Placental pericyte (primary cell): Measurements from ENCODE around the gene NUBP1. TPM values are rescaled to one million over a fixed set of nuclear protein-coding genes. Genes with fewer than 3 reads are reported as not detected.

Experiments used
- small RNA-seq: library from RNA; depleted of rRNA; stranded (forward); fragments of <200 nt; gene quantifications from one replicate; pipeline ENCODE3, GENCODE V24; 2012; ENCODE audit warnings: low replicate concordance
- total RNA-seq: library from RNA; depleted of rRNA; stranded (reverse); fragments of >200 nt; gene quantifications from 2 replicates; pipeline ENCODE4 v1.2.3, GENCODE V29; 2012

Gene NUBP1
- total RNA-seq, result 18.8 and 25.2 TPM in 2 replicates

DNA sequence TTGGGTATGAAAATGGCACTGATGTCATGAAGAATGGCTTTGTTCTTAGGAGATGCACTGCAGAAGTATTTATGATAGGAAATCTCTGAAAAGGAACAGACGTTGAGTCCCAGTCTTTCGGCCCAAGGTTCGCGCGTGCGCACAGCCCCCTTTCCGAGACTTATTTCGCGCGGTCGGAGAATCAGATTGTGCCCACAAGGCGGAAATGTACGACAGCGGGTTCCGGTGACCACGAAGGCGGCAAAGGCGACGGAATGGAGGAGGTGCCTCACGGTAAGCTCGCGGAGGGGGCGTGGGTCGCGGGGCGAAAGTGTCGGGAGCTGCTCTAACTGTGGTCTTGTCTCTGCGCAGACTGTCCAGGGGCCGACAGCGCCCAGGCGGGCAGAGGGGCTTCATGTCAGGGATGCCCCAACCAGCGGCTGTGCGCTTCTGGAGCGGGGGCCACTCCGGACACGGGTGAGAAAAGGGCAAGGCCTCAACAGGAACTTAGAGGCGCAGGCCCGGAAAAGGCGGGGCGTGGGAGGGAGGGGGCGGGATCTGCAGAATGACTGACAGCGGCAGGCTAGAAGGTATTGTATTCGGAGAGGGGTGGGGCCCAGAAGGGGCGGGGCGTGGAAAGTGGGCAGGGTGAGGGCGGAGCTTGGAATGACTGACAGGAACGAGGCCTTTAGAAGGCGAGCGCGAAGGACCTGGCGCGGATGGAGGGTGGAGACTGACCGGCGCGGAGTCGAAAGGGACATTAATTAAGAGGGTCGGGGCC lies at the start of gene NUBP1:
Gene NUBP1, plus strand, starts transcription at position 233 of the 760 bp plus-strand sequence. Its CDS starts 22 bp downstream, at position 255.

DNA sequence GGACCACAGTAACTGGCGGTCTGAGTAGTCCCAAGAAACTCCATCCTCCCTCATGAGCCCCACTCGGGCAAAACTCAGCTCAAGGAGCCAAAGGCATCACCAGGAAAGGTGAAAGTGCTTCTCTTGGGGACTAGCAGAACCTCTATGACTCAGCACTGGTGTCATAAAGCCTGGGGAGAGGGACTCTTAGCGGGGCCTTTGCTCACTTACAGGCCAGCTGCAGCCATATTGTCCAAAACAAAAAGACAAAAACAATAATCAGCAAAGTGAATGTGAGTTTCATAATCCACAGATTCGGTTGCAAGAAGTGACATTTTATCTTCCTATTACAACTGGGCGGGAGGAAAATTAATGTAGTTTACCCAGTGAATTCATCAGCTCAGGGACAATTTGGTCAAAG lies 48.8 kb upstream of the NUBP1 start, which contains the start of gene TEKT5:
Gene TEKT5, minus strand, starts transcription at position 101 of the 400 bp plus-strand sequence. Its CDS starts 57 bp downstream, at position 44.

DNA sequence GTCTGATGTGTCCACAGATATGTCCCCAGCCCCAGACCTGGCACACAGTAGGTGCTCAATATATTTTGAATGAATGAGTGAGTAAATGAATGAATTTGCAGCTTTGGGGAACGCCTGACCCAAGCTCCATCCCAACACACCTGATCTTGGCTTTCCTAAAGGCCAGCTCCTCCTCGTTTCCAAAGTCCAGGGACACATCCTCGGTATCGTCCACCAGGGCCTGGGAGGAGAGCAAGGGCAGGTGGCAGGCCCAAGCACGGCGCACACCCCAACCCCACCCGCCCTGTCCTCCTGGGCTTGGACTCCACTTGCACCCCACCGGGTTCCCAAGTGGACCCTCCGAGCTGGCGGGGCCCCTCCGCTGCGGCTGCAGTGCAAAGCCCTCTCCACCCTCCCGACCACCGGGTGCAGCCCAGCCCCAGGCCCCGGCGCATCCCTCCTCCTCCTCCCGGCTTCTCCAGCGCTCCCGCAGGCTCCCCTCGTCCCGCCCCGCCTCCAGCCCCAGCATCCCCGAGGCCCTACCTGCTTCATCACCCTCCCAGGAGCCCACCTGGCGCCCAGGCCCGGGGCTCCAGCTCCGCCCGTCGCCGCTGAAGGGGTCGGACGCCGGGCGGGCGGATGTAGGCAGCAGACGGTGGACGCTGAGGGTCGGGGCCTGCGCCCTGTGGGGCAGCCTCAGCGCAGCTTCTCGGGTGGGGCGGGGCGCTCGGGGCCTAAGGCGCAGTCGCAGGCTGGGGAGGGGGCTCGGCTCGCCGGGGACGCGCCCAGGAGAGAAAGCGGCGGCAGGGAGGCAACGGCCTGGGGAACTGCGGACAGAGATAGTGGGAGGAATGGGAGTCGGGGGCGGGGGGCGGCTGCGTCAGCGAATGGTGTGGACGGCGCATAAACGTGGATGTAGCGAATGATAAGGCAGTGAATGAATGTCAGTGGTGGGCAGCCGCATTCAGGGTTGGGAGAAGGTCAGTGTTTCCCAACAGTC lies 74.6 kb downstream of the NUBP1 start, which contains the start of gene TVP23A:
Gene TVP23A, minus strand, starts transcription at position 832 of the 979 bp plus-strand sequence. Its CDS starts 301 bp downstream, at position 531.

Small RNA genes lying within 50 kb of the gene (small RNA-seq; reads per million reads assigned to genes)
- gene MTND4LP24, result not detected
- not detected for gene MTND6P33

Other genes with a start within 250 kb of the NUBP1 start
- 3.1 and 27.1 TPM in 2 replicates for gene EMP2, start 163.2 kb upstream of the NUBP1 start, total RNA-seq
- gene TEKT5, start 48.9 kb upstream of the NUBP1 start, total RNA-seq, result under 0.01 TPM in 1 of 2 replicates, not detected in the other
- gene TVP23A, start 75.0 kb downstream of the NUBP1 start, total RNA-seq, result not detected in 2 replicates
- gene CIITA, start 133.4 kb downstream of the NUBP1 start, total RNA-seq, result 0.43 TPM in 1 of 2 replicates, not detected in the other
- 40.7 and 51.1 TPM in 2 replicates for gene DEXI, start 198.6 kb downstream of the NUBP1 start, total RNA-seq
- gene CLEC16A, start 200.7 kb downstream of the NUBP1 start, total RNA-seq, result 27.1 and 30.4 TPM in 2 replicates